Stimulated activated naive CD4-positive, alpha-beta T cell (primary cell): Measurements from ENCODE around the gene SPATA13.
"Not testable (repeated sequence)": the region's sequence is repeated elsewhere in the genome, so short reads cannot be mapped to it uniquely, and the experiment has no call there.

Source experiments
- DNase-seq, 6 experiments: peaks; one replicate each; lab custom pipeline; 2025; lab: John Stamatoyannopoulos, UW

Gene SPATA13

GRCh38 chr13:24313439-24313838 is 152.9 kb downstream of the SPATA13 start:
- DNase-seq, result no peak

GRCh38 chr13:24317835-24318234 is 157.3 kb downstream of the SPATA13 start:
- not testable (repeated sequence) for DNase-seq

- not testable (repeated sequence) for DNase-seq
Observed at GRCh38 chr13:24318878-24319277, 158.4 kb downstream of the SPATA13 start.

- DNase-seq, result not testable (repeated sequence)
Observed at GRCh38 chr13:24319641-24320040, 159.1 kb downstream of the SPATA13 start.

GRCh38 chr13:24321416-24321815 is 160.9 kb downstream of the SPATA13 start:
- not testable (repeated sequence) for DNase-seq

- DNase-seq, result not testable (repeated sequence)
Observed at GRCh38 chr13:24322470-24322869, 161.9 kb downstream of the SPATA13 start.

- DNase-seq, result no peak
Observed at GRCh38 chr13:24323036-24323738, 162.7 kb downstream of the SPATA13 start.

GRCh38 chr13:24323739-24324075 is 163.2 kb downstream of the SPATA13 start:
- DNase-seq, result no peak

- not testable (repeated sequence) for DNase-seq
Observed at GRCh38 chr13:24327598-24327997, 167.1 kb downstream of the SPATA13 start.

GRCh38 chr13:24328145-24328544 is 167.6 kb downstream of the SPATA13 start:
- DNase-seq, result no peak

- no peak for DNase-seq
Observed at GRCh38 chr13:24338721-24339120, 178.2 kb downstream of the SPATA13 start.

GRCh38 chr13:24339937-24340607 is 179.6 kb downstream of the SPATA13 start:
- no peak for DNase-seq

- DNase-seq, result no peak
Observed at GRCh38 chr13:24340608-24340955, 180.1 kb downstream of the SPATA13 start.

- DNase-seq, result no peak
Observed at GRCh38 chr13:24341439-24341838, 180.9 kb downstream of the SPATA13 start.

- DNase-seq, result no peak
Observed at GRCh38 chr13:24348385-24348784, 187.9 kb downstream of the SPATA13 start.

GRCh38 chr13:24348797-24349515 is 188.4 kb downstream of the SPATA13 start:
- DNase-seq, result no peak

- not testable (repeated sequence) for DNase-seq
Observed at GRCh38 chr13:24349778-24350664, 189.5 kb downstream of the SPATA13 start.

GRCh38 chr13:24351423-24351822 is 190.9 kb downstream of the SPATA13 start:
- no peak for DNase-seq

GRCh38 chr13:24353736-24354135 is 193.2 kb downstream of the SPATA13 start:
- DNase-seq, result no peak

- DNase-seq, result no peak
Observed at GRCh38 chr13:24355103-24355502, 194.6 kb downstream of the SPATA13 start.

GRCh38 chr13:24356270-24356669 is 195.8 kb downstream of the SPATA13 start:
- DNase-seq, result no peak
